ENCODE data around the gene TEDC1.

TEDC1 gene

GRCh38 chr14:105474483-105475268, 16.4 kb upstream of the TEDC1 start, which contains the start of gene CRIP2:
Gene CRIP2 (plus strand): TSS chr14:105474821. CDS start chr14:105474863, 42 bp downstream.
- DNase-seq = peak; percentile 68

- DNase-seq = no peak
Observed at GRCh38 chr14:105475269-105476096, 15.6 kb upstream of the TEDC1 start.

GRCh38 chr14:105476097-105476830, 14.8 kb upstream of the TEDC1 start:
- DNase-seq = no peak

GRCh38 chr14:105476831-105477659, 14.0 kb upstream of the TEDC1 start:
- no peak for DNase-seq

GRCh38 chr14:105477660-105478397, 13.2 kb upstream of the TEDC1 start:
- DNase-seq = peak; percentile 86

GRCh38 chr14:105478398-105479251, 12.4 kb upstream of the TEDC1 start:
- DNase-seq = peak; percentile 55

- peak; percentile 23 for DNase-seq
Observed at GRCh38 chr14:105479431-105480158, 11.5 kb upstream of the TEDC1 start.

GRCh38 chr14:105480199-105480746, 10.8 kb upstream of the TEDC1 start:
- DNase-seq = no peak

GRCh38 chr14:105480807-105481801, 9.9 kb upstream of the TEDC1 start:
- peak; percentile 94 for DNase-seq

- peak; percentile 99 for DNase-seq
Observed at GRCh38 chr14:105481886-105482457, 9.1 kb upstream of the TEDC1 start.

GRCh38 chr14:105482486-105483110, 8.4 kb upstream of the TEDC1 start:
- DNase-seq = no peak

GRCh38 chr14:105483300-105484068, 7.6 kb upstream of the TEDC1 start:
- DNase-seq = no peak

GRCh38 chr14:105484069-105484996, 6.7 kb upstream of the TEDC1 start:
- peak; percentile 83 for DNase-seq

- no peak for DNase-seq
Observed at GRCh38 chr14:105484997-105485393, 6.1 kb upstream of the TEDC1 start.

- peak; percentile 83 for DNase-seq
Observed at GRCh38 chr14:105485739-105486162, 5.3 kb upstream of the TEDC1 start.
